Measurements from ENCODE around the gene CXADR. TPM values are rescaled to one million over a fixed set of nuclear protein-coding genes. Genes with fewer than 3 reads are reported as not detected.
"Not testable (repeated sequence)": the region's sequence is repeated elsewhere in the genome, so short reads cannot be mapped to it uniquely, and the experiment has no call there.

Gene CXADR
- total RNA-seq, 1 donor from 2014 or later = 34.8 TPM

GRCh38 chr21:17495680-17496079 lies 17.2 kb upstream of the CXADR start:
- Mint-ChIP-seq H3K4me1 (no peaks in the 10 kb centered on the region), H3K9me3 (no peaks in the 10 kb centered on the region), H3K36me3 (ENCODE audit: low read depth) (no peaks in the 10 kb centered on the region), H3K27ac (ENCODE audit: unreplicated experiment) (no peak overlapping the region), H3K4me3 (no peak overlapping the region), H3K27me3 (ENCODE audit: low read depth) (no peaks in the 10 kb centered on the region)
- no peak for TF ChIP-seq CTCF (conservative IDR thresholded peaks at IDR 0.05)
- DNase-seq (ENCODE audit: low read depth, low spot score) = no peak

GRCh38 chr21:17497316-17497715 lies 15.5 kb upstream of the CXADR start:
- no peak for DNase-seq (ENCODE audit: low read depth, low spot score)
- no peaks in the 10 kb centered on the region for H3K36me3 Mint-ChIP-seq (ENCODE audit: low read depth)
- TF ChIP-seq CTCF (conservative IDR thresholded peaks at IDR 0.05) = no peak
- H3K27ac Mint-ChIP-seq (ENCODE audit: unreplicated experiment) = no peak overlapping the region
- H3K4me1 Mint-ChIP-seq = no peaks in the 10 kb centered on the region
- no peaks in the 10 kb centered on the region for H3K9me3 Mint-ChIP-seq
- no peak overlapping the region for H3K4me3 Mint-ChIP-seq
- no peaks in the 10 kb centered on the region for H3K27me3 Mint-ChIP-seq (ENCODE audit: low read depth)

- H3K4me1 Mint-ChIP-seq = no peaks in the 10 kb centered on the region
- no peaks in the 10 kb centered on the region for H3K9me3 Mint-ChIP-seq
- H3K27me3 Mint-ChIP-seq (ENCODE audit: low read depth) = no peaks in the 10 kb centered on the region
- TF ChIP-seq CTCF (conservative IDR thresholded peaks at IDR 0.05) = no peak
- H3K36me3 Mint-ChIP-seq (ENCODE audit: low read depth) = no peaks in the 10 kb centered on the region
- no peak for DNase-seq (ENCODE audit: low read depth, low spot score)
- H3K27ac Mint-ChIP-seq (ENCODE audit: unreplicated experiment) = no peak overlapping the region
- H3K4me3 Mint-ChIP-seq = no peak overlapping the region
These were observed 14.3 kb upstream of the CXADR start for GRCh38 chr21:17498586-17498985.

GRCh38 chr21:17501107-17502006 lies 11.5 kb upstream of the CXADR start:
- no peak for TF ChIP-seq CTCF (conservative IDR thresholded peaks at IDR 0.05)
- H3K27ac Mint-ChIP-seq (ENCODE audit: unreplicated experiment) = no peak overlapping the region
- no peaks in the 10 kb centered on the region for H3K4me1 Mint-ChIP-seq
- H3K27me3 Mint-ChIP-seq (ENCODE audit: low read depth) = no peaks in the 10 kb centered on the region
- H3K36me3 Mint-ChIP-seq (ENCODE audit: low read depth) = no peaks in the 10 kb centered on the region
- no peak for DNase-seq (ENCODE audit: low read depth, low spot score)
- peaks cover 2% of the 10 kb centered on the region for H3K9me3 Mint-ChIP-seq
- no peak overlapping the region for H3K4me3 Mint-ChIP-seq

GRCh38 chr21:17502985-17503384 lies 9.9 kb upstream of the CXADR start:
- H3K27me3 Mint-ChIP-seq (ENCODE audit: low read depth); H3K4me1 Mint-ChIP-seq; DNase-seq (ENCODE audit: low read depth, low spot score); H3K4me3 Mint-ChIP-seq; H3K27ac Mint-ChIP-seq (ENCODE audit: unreplicated experiment); H3K9me3 Mint-ChIP-seq; H3K36me3 Mint-ChIP-seq (ENCODE audit: low read depth): not testable (repeated sequence)

GRCh38 chr21:17506951-17507350 lies 5.9 kb upstream of the CXADR start:
- H3K9me3 Mint-ChIP-seq = peaks cover 6% of the 10 kb centered on the region
- TF ChIP-seq CTCF (conservative IDR thresholded peaks at IDR 0.05) = no peak

More at GRCh38 chr21:17506951-17507350, 5.9 kb upstream of the CXADR start:
- no peak overlapping the region for H3K27ac Mint-ChIP-seq (ENCODE audit: unreplicated experiment)
- no peak for DNase-seq (ENCODE audit: low read depth, low spot score)
- no peaks in the 10 kb centered on the region for H3K4me1 Mint-ChIP-seq
- peaks cover 24% of the 10 kb centered on the region for H3K27me3 Mint-ChIP-seq (ENCODE audit: low read depth)
- no peak overlapping the region for H3K4me3 Mint-ChIP-seq
- no peaks in the 10 kb centered on the region for H3K36me3 Mint-ChIP-seq (ENCODE audit: low read depth)
